GM19351 (cell line): Measurements from ENCODE around the gene PCDH8.
"Not testable (repeated sequence)": the region's sequence is repeated elsewhere in the genome, so short reads cannot be mapped to it uniquely, and the experiment has no call there.

Experiments used
- ATAC-seq: cut with Tn5 transposase; IDR thresholded peaks from one replicate; pipeline ENCODE4 v1.9.1; 2021; ENCODE audit warnings: mild to moderate bottlenecking, moderate library complexity; ENCODE audit not compliant: unreplicated experiment

PCDH8 gene

DNA sequence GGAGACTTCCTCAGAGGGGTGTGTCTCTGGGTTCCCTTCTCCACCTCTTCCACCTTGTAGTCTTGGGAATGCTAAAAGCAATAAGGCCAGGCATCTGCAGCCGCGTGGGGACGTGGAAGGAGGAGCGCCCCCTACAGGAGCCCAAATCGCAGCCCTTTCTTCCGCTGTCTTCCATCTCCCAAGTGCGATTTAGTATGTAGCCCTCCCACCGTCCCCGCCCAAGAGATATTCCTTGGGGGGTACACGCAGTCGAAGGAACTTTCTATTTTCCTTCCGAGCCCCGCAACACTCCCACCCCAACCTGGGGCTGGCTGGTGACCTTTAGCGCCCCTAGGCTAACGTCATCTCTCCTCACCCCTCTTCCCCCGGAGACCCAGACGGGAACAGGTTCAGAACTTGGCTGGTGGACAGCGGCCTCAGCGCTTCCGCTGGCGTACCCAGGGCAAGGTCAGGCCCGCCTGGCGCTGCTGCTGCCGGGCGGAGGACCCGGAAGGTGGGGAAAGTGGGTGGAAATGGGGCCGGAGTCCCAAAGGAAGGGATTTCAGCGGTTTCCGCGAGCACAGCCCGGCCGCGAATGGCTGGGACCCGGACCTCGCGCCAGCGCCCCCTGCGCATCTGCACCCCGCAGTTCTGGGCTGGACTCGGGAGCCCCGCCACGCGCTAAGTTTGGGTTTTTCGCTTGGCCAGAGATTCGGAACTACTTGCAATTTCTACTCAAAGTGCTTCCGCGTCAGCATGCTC lies 2.1 kb upstream of the PCDH8 start:
- peak; percentile 60 for ATAC-seq

DNA sequence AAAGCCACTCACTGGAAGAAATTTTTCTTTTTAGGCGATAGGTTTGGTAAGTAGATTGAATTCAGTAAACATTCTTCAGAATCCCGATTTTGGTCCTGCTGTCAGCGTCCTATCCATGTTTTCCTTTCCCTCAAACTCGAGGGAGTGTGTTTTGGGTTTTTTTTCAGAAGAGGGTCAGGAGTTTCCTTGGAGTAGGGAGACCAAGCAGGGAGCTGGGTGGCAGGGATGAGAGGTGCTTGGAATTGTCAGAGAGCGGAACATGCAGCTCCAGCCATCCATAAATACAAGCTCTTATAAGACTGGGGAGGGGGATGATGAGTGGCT lies 1.6 kb upstream of the PCDH8 start:
- no peak for ATAC-seq

DNA sequence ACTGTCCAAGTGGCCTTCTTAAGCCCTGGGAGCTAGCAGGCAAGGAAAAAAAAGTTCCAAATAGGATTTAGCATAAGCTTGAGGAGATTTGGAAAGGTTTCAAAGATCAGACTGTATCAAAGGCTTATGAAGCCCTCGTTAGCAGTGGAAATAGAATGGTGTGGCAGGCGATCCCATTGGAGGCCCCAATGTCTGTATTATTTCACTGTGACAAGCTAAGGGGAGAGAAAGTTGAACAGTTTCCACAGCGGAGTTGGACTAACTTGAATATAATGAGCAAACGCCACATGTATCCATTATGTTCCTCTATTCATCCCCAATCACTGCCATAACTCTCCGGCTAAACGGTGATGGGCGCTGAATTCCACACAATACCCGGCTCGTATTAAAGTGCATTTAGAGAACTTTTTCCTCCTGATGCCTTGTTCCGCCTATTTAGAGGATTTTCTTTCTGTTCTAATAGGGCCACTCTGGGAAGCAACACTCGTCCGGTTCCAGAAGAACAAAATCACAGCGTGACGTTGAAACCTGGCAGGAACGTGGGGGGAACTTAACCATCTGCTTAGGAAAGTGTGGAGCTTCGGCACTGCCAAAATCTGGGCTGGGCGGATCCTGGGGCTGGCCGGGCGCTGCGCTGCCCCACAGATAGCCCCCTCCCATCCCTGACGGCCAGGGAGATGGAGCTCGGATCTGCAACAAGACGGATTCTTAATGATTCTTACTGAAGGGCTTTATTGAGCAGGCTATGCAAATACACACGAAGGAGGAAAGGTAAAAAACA lies 1.0 kb upstream of the PCDH8 start:
- ATAC-seq = no peak

DNA sequence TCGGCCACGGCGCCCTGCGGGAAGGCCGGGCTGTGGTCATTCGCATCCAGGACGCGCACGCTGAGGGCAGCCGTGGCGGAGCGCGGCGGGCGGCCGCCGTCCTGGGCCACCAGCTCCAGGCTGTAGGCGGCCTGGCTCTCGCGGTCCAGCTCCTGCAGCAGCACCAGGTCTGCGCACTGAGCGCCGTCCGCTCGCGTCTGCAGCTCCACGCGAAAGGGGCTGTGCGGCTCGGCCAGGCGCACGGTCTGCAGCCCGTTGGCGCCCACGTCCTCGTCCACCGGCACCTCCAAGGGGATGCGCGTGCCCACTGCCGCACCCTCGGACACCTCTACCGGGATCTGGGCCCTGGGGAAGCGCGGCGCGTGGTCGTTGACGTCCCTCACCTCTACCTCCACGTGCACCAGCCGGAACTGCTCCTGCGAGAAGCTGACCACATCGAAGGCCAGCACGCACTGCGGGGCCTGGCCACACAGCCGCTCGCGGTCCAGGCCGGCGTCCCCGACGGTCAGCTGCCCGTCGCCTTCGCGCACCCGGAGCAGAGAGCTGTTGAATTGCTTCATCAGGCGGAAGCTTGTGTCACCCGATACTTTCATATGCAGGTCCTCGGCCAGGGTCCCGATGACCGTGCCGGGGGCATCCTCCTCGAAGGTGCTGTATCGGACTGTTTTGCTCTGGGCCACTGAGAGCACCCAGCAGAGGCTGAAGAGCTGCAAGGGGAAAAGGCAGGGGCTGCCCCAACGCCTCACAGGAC lies 583 bp downstream of the PCDH8 start:
- no peak for ATAC-seq

DNA sequence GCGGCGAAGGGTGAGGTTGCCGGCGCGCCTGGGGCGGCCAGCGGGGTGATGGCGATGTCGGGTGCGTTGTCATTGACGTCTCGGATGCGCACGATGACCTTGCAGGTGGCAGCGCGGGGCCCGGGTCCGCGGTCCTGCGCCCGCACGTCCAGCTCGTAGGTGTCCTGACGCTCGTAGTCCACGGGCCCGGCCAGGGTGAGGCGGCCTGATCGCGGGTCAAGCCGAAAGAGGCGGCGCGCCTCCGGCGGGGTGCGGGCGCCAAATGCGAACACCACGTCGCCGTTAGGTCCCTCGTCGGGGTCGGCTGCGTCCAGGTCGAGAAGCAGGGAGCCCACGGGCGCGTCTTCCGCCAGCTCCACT lies 1.1 kb downstream of the PCDH8 start:
- no peak for ATAC-seq

DNA sequence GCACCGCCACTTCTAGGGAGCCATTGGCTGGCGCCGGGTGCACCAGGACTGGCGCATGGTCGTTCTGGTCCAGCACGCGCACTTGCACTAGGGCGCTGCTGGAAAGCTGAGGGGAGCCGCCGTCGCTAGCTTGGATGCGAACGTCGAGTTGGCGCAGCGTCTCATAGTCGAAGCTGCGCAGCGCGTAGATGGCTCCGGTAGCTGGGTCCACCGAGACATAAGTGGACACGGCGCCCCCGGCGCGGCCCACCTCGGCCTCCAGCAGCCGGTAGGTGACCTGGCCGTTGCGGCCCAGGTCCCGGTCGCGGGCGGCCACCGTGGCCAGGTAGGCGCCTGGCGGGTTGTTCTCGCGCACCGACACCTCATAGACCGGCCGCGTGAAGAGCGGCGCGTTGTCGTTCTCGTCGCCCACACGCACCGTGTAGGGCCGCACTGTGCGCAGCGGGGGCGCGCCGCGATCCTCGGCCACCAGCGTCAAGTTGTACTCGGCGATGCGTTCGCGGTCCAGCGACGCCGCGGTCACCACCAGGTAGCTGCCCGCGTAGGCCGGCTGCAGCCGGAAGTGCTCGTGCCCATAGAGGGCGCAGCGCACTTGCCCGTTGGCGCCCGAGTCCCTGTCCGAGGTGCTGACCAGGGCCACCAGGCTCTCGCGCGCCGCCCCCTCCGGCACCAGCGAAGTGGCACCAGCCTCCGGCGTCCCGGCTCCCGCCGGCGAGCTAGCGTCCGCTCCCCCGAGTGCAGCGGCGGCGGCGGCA lies 1.7 kb downstream of the PCDH8 start:
- no peak for ATAC-seq

DNA sequence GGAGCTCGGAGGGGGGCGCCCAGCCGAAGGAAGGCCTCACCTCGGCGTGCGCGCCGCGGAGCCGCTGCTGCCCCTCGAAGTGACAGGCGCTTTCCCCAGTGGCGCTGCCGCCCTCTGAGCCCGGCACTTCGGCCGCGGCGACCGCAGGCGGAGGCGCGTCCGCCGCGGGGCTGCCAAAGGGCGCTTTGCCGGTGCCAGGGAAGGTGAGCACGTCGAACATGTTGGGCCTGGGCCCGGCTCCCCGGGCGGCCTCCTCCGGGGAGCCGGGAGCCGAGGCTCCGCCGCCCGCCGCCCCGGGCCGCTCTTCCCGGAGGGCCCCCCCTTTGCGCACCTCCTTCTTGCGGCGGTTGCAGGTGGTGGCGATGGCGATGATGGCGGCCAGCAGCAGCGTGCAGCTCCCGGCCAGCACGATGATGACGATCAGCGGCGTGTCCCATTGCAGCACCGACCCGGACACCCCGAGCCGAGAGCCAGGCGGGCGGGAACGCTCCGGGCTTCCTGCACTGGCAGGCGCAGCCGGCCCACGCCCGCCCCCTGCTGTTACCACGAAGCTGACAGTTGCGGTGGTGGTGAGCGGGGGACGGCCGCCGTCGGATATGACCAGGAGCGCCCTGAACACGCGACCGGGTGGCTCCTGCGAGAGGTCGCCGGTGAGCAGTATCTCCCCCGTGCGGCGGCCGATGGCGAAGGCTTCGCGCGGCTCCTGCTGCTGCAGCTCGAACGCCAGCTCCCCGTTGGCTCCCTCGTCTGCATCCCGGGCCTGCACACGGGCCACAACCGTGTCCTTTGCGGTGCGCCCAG lies 2.5 kb downstream of the PCDH8 start:
- ATAC-seq = no peak

DNA sequence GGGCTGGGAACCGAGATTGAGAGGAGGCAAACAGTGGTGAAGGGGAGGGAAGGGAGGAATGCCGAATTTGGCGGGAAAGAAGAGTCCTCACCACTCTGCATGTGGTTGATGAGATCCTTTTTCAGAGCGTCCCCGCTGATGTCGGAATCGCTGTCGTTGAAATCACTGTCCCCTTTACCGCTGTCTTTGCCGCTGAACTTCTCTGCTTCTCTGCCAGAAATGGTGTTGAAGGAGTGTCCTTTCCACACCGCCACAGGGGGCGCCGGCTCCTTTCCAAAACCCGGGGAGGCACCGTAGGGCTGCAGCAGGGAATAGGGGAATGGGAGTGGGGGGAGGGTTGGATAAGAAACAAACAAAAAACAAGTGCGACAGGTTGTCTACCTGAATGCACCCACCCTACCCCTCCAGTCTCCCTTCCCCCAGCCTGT lies 3.1 kb downstream of the PCDH8 start:
- ATAC-seq = no peak

DNA sequence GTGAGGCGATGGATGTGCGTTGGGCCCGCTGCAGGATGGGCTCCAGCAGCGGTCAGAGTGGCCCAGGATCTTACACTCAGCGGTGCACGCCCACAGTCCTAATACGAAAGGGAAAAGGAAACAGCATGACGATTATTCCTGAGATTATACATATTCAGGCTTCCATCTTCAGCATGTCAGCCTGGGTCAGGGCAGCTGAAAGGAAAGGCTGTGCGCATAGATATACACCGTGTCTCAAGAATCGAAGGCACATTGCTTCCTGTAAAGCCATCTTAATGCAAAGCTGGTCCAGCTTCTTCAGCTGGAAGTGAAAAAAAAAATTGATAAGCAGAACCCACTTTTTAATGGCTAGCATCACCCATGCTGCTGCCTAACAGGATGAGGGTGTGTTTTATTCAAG lies 3.6 kb downstream of the PCDH8 start:
- ATAC-seq = no peak

DNA sequence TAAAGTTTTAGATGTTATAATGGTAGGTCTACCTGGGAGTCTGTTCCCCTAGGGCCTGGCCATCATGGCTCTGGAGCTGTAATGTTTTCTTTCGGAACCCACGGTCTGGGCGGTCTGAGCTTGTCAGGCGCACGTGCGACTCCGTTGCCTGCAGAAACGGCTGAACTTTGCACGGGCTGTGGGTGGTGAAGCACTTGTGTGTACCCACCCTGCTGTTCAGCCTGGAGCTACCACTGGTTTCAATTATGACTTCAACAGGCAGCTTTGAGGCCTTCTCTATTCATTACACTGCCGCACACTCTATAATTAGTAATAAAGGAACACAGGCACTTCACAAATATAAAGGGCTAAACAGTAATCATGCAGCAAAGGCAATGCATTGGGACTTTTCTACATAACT lies 6.0 kb downstream of the PCDH8 start:
- ATAC-seq = no peak

DNA sequence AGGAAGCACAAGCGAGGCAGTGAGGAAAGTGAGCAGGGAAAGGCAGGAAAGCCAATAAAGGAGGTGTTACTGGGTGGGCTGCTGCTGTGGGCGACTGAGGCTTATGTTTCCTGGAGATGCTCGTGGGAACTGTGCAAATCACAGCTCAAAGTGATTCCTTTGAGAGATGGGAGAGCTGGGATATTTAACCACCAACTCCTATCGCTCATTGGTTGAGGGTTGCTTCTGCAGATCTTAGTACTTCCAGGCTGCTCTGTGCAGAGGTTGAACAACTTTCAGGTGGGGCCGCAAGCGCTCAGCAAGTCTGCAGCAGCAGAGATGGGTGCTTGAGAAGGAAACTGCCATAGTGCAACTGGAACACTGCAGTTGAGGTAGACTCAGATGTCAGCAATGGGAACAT lies 8.4 kb downstream of the PCDH8 start:
- ATAC-seq = no peak

DNA sequence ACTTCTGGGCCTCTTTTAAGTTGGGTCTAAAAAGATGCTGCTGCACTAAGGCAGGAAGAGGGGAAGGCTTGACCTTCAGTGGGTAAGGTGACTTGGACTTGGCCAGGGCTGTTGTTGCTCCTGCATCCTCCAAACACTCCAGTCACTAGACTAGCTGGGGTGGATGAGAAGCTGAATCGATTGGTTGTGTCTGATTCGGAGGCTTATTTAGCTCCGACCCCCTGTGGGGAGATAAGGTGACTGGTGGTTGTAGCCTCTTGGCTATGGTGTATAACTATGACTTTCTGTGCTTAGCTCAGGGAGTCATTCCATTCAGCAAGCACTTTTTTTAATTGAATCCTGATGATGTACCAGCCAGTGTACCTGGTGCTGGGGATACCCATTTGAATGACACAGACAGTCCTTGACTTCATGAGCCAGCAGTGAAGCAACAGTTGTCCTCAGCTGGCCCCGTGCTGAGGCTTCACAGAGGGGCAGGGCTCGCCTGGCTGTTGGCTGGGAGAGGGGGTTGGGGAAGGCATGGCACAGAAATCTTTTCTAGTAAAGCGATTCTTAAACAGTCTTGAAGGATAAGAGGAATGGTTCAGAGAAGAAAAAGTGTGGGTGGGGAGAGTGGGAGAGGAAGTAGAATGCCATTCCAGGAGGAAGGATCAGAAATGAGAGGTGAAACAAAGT lies 9.9 kb downstream of the PCDH8 start:
- ATAC-seq = no peak

DNA sequence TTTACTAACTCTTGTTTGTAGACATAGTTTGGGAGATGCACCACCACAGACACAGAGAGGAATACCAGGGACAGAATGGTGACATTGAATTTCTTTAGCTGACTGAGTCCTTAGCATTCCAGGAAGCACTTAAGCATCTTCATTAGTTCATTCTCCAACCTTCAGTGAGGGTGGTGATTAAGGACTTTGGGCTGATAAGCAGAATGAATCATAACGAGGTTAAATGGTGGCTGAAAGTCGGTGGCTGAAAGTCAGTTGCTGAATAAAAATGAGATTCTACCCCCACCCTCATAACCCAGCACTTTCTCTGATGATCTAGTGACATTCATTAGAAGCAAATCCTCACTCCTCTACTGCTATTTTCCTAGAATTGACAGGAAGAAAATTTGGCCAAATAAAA lies 10.6 kb downstream of the PCDH8 start:
- ATAC-seq = no peak

DNA sequence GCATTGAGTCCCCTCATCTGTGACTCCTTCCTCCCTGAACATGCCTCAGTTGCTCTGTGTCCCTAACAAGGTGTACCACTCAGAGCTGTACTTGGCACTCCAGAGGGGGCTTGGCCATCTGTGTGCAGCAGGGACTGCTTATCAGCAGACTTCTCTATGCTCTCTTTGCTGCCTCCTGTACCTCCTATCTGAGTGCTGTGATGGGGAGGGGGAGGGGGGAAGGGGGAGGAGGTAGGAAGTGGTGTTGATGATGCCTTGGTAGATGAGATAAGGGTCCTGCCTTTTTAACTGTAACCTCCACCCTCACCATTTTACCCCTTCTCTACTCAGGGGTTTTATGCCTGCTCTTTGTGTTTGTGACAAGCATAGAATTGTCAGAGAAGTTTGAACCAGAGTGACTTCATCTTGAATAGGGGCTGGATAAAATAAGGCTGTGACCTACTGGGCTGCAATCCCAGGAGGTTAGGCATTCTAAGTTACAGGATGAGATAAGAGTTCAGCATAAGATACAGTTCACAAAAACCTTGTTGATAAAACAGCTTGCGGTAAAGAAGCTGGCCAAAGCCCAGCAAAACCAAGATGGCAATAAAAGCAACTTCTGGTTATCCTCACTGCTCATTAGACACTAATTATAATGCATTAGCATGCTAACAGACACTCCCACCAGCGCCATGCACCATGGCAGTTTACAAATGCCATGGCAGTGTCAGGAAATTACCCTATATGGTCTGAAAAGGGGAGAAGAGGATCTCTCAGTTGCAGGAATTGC lies 13.2 kb downstream of the PCDH8 start:
- ATAC-seq = no peak

DNA sequence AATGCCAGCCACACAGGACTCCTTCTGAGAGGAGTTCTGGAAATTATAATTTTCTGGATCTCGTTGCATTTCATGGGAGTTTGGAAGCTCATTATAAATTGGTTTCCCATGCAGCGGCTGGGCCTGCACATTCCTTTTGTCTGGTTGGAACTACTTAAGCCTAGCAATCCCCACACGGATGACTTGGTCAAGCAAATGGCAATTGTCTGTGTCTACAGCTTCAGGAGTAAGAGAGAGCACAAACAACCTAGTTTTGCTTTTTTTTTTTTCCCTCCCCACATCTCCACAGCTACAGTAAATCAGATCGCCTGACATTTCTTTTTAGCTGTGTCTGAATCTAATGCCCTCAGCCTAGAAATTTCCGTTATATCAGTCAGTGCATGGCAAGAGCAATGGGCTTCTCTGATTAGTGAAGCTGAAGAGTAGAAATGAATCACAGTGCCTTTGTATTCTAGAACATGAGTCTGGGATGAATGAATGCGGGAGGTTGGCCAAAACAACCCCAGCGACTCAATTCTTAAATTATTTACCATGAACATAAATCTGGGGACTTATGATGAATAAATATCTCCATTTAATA lies 15.1 kb downstream of the PCDH8 start:
- no peak for ATAC-seq

DNA sequence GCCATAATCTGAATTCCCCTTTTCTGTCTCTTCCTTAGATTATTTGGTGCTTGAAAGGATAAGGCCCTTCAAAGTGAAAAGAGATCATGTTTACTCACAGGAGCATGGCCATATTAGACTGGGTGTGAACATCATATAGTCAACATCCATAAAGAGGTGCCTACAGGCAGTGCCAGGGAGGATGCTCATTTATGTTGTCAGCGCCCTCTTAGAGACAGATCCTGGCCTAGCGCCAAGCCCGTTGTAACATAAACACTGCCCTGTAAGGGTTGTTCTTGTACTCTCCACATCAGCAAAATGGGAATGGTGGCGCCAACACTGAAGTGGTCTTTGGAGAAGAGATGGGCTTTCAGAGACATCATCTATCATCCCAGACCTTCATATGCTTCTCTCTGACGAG lies 16.1 kb downstream of the PCDH8 start:
- no peak for ATAC-seq

DNA sequence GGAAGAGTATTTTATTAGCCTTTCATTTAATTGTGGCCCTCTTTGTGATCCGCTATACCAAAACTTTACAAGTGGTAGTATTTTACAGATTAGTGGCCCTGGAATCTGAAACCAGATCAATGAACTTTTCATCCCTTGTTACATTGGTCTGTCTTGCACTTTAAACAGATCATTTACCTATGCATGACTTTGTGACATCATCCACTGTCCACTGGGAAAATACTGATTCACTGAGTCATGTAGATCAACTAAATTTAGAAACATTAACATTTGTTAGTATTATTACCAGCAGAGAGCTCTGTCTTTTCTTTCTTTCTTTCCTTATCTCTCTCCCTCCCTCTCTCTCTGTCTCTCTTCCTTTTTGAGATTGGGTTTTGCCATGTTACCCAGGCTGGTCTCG lies 17.5 kb downstream of the PCDH8 start:
- ATAC-seq = no peak

DNA sequence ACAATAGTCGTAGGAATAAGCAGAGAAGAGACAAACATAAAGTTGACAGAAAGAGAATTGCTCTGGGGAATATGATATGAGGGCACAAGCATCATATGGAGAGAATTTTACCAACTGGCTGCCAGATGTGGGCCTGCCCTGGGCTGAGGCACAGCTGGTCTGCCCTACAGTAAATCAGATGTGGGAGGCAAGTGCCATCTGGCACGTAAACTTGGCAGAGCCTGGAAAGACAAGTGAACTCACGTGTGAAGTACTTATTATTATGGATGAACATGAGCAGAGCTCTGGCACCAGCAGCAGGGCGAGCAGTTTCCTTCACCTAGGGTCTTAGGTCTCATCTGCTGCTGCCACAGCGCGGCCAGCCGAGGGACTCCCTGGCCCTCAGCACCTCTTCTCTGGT lies 20.6 kb downstream of the PCDH8 start:
- ATAC-seq = no peak

DNA sequence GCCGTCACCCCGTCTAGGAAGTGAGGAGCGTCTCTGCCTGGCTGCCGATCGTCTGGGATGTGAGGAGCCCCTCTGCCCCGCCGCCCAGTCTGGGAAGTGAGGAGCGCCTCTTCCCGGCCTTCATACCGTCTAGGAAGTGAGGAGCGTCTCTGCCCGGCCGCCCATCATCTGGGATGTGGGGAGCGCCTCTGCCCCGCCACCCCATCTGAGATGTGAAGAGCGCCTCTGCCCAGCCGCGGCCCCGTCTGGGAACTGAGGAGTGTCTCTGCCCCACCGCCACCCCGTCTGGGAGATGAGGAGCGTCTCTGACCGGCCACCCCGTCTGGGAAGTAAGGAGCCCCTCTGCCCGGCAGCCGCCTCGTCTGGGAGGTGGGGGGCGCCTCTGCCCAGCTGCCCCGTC lies 30.6 kb downstream of the PCDH8 start:
- not testable (repeated sequence) for ATAC-seq
